SK-N-SH (cell line): ENCODE results near the gene MTCH2. TPM values are rescaled to one million over a fixed set of nuclear protein-coding genes. Genes with fewer than 3 reads are reported as not detected.

ENCODE experiments used
- CTCF ChIA-PET: fragments of 300-600, 350-600 bp; formaldehyde crosslinking; extraction: SDS; loops from one replicate; lab custom pipeline; 2021; lab: Yijun Ruan, JAX
- POLR2A ChIA-PET: fragments of 350-600 bp; sonication (Branson Sonifier 250); formaldehyde crosslinking; extraction: SDS; loops from one replicate; lab custom pipeline; 2020; ENCODE audit warnings: antibody characterized with exemption, inconsistent platforms; lab: Yijun Ruan, JAX
- DNase-seq: peaks from one replicate; pipeline ENCODE4 v3.0.0; 2012
- H2AFZ ChIP-seq: fragments of 200-600 bp; sonication (generic); 2 replicates; pipeline ENCODE4 v1.8.1; 2016; ENCODE audit warnings: antibody characterized with exemption, mild to moderate bottlenecking, low read depth
- H3F3A ChIP-seq: fragments of 200-600 bp; sonication (generic); replicated peaks from 2 replicates; pipeline ENCODE3; 2016; ENCODE audit warnings: antibody characterized with exemption, mild to moderate bottlenecking; ENCODE audit not compliant: insufficient read depth
- H3K27ac ChIP-seq, 2 experiments: fragments of 200-500 bp in 1 of 2; fragments of 200-600 bp in 1 of 2; sonication (Bioruptor generic) in 1 of 2; sonication (generic), shearing (Covaris generic) in 1 of 2; 2 replicates each; pipeline versions ENCODE4 v1.5.1 to v1.6.1; 2014 to 2016; ENCODE audit warnings: low read depth in 2 of 2, inconsistent platforms in 1 of 2, low read length in 1 of 2, mild to moderate bottlenecking in 1 of 2, mixed read lengths in 1 of 2
- H3K27me3 ChIP-seq: fragments of 200-600 bp; sonication (generic), shearing (Covaris generic); 2 replicates; pipeline ENCODE4 v1.6.1; 2016; ENCODE audit warnings: mixed run types; ENCODE audit not compliant: insufficient read depth
- H3K36me3 ChIP-seq, 2 experiments: fragments of 200-500 bp in 1 of 2; fragments of 200-600 bp in 1 of 2; sonication (Bioruptor generic) in 1 of 2; sonication (generic) in 1 of 2; replicated peaks in 1 of 2; 2 replicates each; pipeline versions ENCODE3 to v1.5.1; 2014 to 2016; ENCODE audit warnings: low read length in 1 of 2, mild to moderate bottlenecking in 1 of 2; ENCODE audit not compliant: insufficient read depth in 2 of 2, control insufficient read depth in 1 of 2
- H3K4me1 ChIP-seq, 2 experiments: fragments of 200-500 bp in 1 of 2; fragments of 200-600 bp in 1 of 2; sonication (Bioruptor generic) in 1 of 2; sonication (generic), shearing (Covaris generic) in 1 of 2; 2 replicates each; pipeline versions ENCODE4 v1.5.1 to v1.6.1; 2014 to 2016; ENCODE audit warnings: low read depth in 1 of 2, low read length in 1 of 2, mixed run types in 1 of 2; ENCODE audit not compliant: insufficient read depth in 2 of 2, control insufficient read depth in 1 of 2
- H3K4me2 ChIP-seq: fragments of 200-600 bp; sonication (generic), shearing (Covaris generic); 2 replicates; pipeline ENCODE4 v1.6.1; 2017; ENCODE audit warnings: mixed run types
- H3K4me3 ChIP-seq, 2 experiments: fragments of 200-500 bp in 1 of 2; fragments of 200-600 bp in 1 of 2; sonication (Bioruptor generic) in 1 of 2; sonication (generic), shearing (Covaris generic) in 1 of 2; 2 replicates each; pipeline versions ENCODE4 v1.5.1 to v1.8.1; 2014 to 2016; ENCODE audit warnings: low read depth in 2 of 2, inconsistent platforms in 1 of 2, low read length in 1 of 2, mild to moderate bottlenecking in 1 of 2, mixed read lengths in 1 of 2, moderate library complexity in 1 of 2
- H3K79me2 ChIP-seq: fragments of 200-600 bp; sonication (generic); 2 replicates; pipeline ENCODE4 v1.8.1; 2017; ENCODE audit warnings: mild to moderate bottlenecking; ENCODE audit not compliant: insufficient read depth
- H3K9ac ChIP-seq: fragments of 200-600 bp; sonication (generic); 2 replicates; pipeline ENCODE4 v1.6.1; 2017; ENCODE audit warnings: mixed run types
- H3K9me2 ChIP-seq: fragments of 200-600 bp; sonication (generic); 2 replicates; pipeline ENCODE4 v1.6.1; 2017; ENCODE audit warnings: mixed run types
- H3K9me3 ChIP-seq: fragments of 200-600 bp; sonication (generic); 2 replicates; pipeline ENCODE4 v1.6.1; 2017; ENCODE audit warnings: mixed run types, mild to moderate bottlenecking, moderate library complexity
- H4K20me1 ChIP-seq: fragments of 200-600 bp; sonication (generic); 2 replicates; pipeline ENCODE4 v1.6.1; 2017; ENCODE audit warnings: mild to moderate bottlenecking, mixed run types; ENCODE audit not compliant: insufficient read depth
- CHD2 ChIP-seq: fragments of 150-350 bp; IDR thresholded peaks from 2 replicates; pipeline ENCODE4 v1.6.1; 2018; ENCODE audit warnings: low read length; ENCODE audit not compliant: partially characterized antibody
- ELF1 ChIP-seq: IDR thresholded peaks from 2 replicates; pipeline ENCODE4 v1.4.0; 2012
- EP300 ChIP-seq, 2 experiments: IDR thresholded peaks; 2 replicates each; pipeline versions ENCODE4 v1.4.0 to v1.6.1; 2012; ENCODE audit warnings: borderline replicate concordance in 1 of 2, low read depth in 1 of 2, low read length in 1 of 2
- EZH2phosphoT487 ChIP-seq: fragments of 200-600 bp; sonication (generic); IDR thresholded peaks from 2 replicates; pipeline ENCODE4 v1.6.1; 2017; ENCODE audit warnings: low read depth, mixed run types, mild to moderate bottlenecking, antibody characterized with exemption, moderate library complexity, borderline replicate concordance
- FOXM1 ChIP-seq: IDR thresholded peaks from 2 replicates; pipeline ENCODE4 v1.4.0; 2012; ENCODE audit warnings: low read depth, mild to moderate bottlenecking
- GATA2 ChIP-seq: sonication (generic); formaldehyde crosslinking; IDR thresholded peaks from 2 replicates; pipeline ENCODE4 v1.5.0; 2020; ENCODE audit warnings: mild to moderate bottlenecking, missing genetic modification reagents
- JUND ChIP-seq: IDR thresholded peaks from 2 replicates; pipeline ENCODE4 v1.4.0; 2012
- MEF2A ChIP-seq: IDR thresholded peaks from 2 replicates; pipeline ENCODE4 v1.4.0; 2012; ENCODE audit warnings: low read depth, borderline replicate concordance
- MXI1 ChIP-seq: IDR thresholded peaks from 2 replicates; pipeline ENCODE4 v1.6.1; 2012; ENCODE audit warnings: mild to moderate bottlenecking, low read depth, low read length, improper control_type of control experiment
- POLR2AphosphoS5 ChIP-seq: IDR thresholded peaks from 2 replicates; pipeline ENCODE4 v1.6.1; 2012; ENCODE audit warnings: low read depth, low read length
- REST ChIP-seq: IDR thresholded peaks from 2 replicates; pipeline ENCODE4 v1.6.1; 2012; ENCODE audit warnings: mild to moderate bottlenecking, low read depth, low read length, moderate library complexity
- TAF1 ChIP-seq: IDR thresholded peaks from 2 replicates; pipeline ENCODE4 v1.6.1; 2012; ENCODE audit warnings: low read depth, mild to moderate bottlenecking, low read length, moderate library complexity, borderline replicate concordance
- TCF12 ChIP-seq: IDR thresholded peaks from 2 replicates; pipeline ENCODE4 v1.4.0; 2012
- WGBS: methylation state at CpG from one replicate; pipeline ENCODE4 v1.1.6; 2017; ENCODE audit warnings: low lambda C conversion rate; 5-methylcytosine and 5-hydroxymethylcytosine counted together
- polyA plus RNA-seq, 3 experiments: library from polyadenylated mRNA; depleted of rRNA; stranded (reverse); fragments of >200 nt; gene quantifications; 2 replicates each; pipeline ENCODE4 v1.2.3, GENCODE V29; 2012
- TF ChIP-seq, protein P1 (sequence below): IDR thresholded peaks from 2 replicates; pipeline ENCODE4; 2012
- TF ChIP-seq, protein P2 (sequence below): fragments of 200-600 bp; sonication (generic); IDR thresholded peaks from 2 replicates; pipeline ENCODE4 v1.6.1; 2017; ENCODE audit warnings: antibody characterized with exemption, mild to moderate bottlenecking, moderate library complexity
- TF ChIP-seq, protein P3 (sequence below): IDR thresholded peaks from 2 replicates; pipeline ENCODE4 v1.4.0; 2012; ENCODE audit warnings: low read depth, borderline replicate concordance

The MTCH2 gene
- polyA plus RNA-seq, 1 of the 3 experiments (the other 2 are of a cell fraction), result 132 TPM

- Histone ChIP-seq H3K4me2 (peak overlapping the region; percentile 94), H3K27ac (peak overlapping the region; percentile 69 to 94; a peak in 3 of 4 replicates), H3F3A (peaks cover 7% of the 10 kb centered on the region), H3K79me2 (peaks cover 73% of the 10 kb centered on the region), H3K4me1 (peaks cover 13 to 25% of the 10 kb centered on the region in 2 experiments; a peak in 3 of 4 replicates), H3K27me3 (no peaks in the 10 kb centered on the region), H4K20me1 (no peaks in the 10 kb centered on the region), H3K9ac (peak overlapping the region; percentile 92), H3K4me3 (peak overlapping the region; percentile 90 to 98), H3K9me2 (no peaks in the 10 kb centered on the region), H3K9me3 (no peaks in the 10 kb centered on the region), H3K36me3 (peaks cover 40 to 59% of the 10 kb centered on the region in 2 experiments), H2AFZ (no peak overlapping the region)
- ChIA-PET POLR2A (interaction anchor here (0.9 to 2.2 kb wide), 3 partner anchors 13 to 30 kb away, joined by 3 to 18 read pairs (median 7); partner anchors contain the start of gene PTPMT1), CTCF (interaction anchor here (0.9 to 2.5 kb wide), 4 partner anchors 10 to 40 kb away, joined by 3 to 14 read pairs (median 4); partner anchors contain the start of genes CELF1 and PTPMT1)
- WGBS, result 33% methylated on average over 13 of the region's 13 CpGs
- DNase-seq, result no peak
- TF ChIP-seq JUND, result no peak
- TF ChIP-seq ELF1, result no peak
- no peak for TF ChIP-seq EZH2phosphoT487
- TF ChIP-seq GATA2 (CRISPR knock-in tag), result 0 out of 2 replicates have a peak, but pooled peaks have one; percentile 17
- TF ChIP-seq, protein P1, sequence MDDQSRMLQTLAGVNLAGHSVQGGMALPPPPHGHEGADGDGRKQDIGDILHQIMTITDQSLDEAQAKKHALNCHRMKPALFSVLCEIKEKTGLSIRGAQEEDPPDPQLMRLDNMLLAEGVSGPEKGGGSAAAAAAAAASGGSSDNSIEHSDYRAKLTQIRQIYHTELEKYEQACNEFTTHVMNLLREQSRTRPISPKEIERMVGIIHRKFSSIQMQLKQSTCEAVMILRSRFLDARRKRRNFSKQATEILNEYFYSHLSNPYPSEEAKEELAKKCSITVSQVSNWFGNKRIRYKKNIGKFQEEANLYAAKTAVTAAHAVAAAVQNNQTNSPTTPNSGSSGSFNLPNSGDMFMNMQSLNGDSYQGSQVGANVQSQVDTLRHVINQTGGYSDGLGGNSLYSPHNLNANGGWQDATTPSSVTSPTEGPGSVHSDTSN, result no peak
- no peak for TF ChIP-seq TAF1
- TF ChIP-seq POLR2AphosphoS5, result no peak
Measured at GRCh38 chr11:47577460-47578041, 64.8 kb downstream of the MTCH2 start.

- Histone ChIP-seq H3K27me3 (no peaks in the 10 kb centered on the region), H3K4me2 (no peak overlapping the region), H3K36me3 (peaks cover 41 to 51% of the 10 kb centered on the region in 2 experiments), H3F3A (peaks cover 7% of the 10 kb centered on the region), H4K20me1 (peaks cover 4% of the 10 kb centered on the region; the same call in 1 of the 2 replicates), H3K9me2 (no peaks in the 10 kb centered on the region)
- CTCF ChIA-PET, result interaction anchor here (1.8 kb wide), 1 partner anchor 280 kb away, joined by 4 read pairs; no protein-coding TSS in a partner anchor
- TF ChIP-seq MEF2A, result no peak
- TF ChIP-seq FOXM1, result no peak
- no peak for TF ChIP-seq TCF12
- TF ChIP-seq POLR2AphosphoS5, result no peak
- TF ChIP-seq, protein P2, sequence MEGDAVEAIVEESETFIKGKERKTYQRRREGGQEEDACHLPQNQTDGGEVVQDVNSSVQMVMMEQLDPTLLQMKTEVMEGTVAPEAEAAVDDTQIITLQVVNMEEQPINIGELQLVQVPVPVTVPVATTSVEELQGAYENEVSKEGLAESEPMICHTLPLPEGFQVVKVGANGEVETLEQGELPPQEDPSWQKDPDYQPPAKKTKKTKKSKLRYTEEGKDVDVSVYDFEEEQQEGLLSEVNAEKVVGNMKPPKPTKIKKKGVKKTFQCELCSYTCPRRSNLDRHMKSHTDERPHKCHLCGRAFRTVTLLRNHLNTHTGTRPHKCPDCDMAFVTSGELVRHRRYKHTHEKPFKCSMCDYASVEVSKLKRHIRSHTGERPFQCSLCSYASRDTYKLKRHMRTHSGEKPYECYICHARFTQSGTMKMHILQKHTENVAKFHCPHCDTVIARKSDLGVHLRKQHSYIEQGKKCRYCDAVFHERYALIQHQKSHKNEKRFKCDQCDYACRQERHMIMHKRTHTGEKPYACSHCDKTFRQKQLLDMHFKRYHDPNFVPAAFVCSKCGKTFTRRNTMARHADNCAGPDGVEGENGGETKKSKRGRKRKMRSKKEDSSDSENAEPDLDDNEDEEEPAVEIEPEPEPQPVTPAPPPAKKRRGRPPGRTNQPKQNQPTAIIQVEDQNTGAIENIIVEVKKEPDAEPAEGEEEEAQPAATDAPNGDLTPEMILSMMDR, result no peak
- no peak for TF ChIP-seq MXI1
- no peak for TF ChIP-seq REST
- no peak for TF ChIP-seq EP300 (IDR thresholded peaks at IDR 0.05; ENCODE audit: borderline replicate concordance in 1 of 2, low read depth in 1 of 2, low read length in 1 of 2)
- no peak for TF ChIP-seq GATA2 (CRISPR knock-in tag)
- TF ChIP-seq CHD2, result no peak
- TF ChIP-seq TAF1, result no peak
- TF ChIP-seq, protein P3, sequence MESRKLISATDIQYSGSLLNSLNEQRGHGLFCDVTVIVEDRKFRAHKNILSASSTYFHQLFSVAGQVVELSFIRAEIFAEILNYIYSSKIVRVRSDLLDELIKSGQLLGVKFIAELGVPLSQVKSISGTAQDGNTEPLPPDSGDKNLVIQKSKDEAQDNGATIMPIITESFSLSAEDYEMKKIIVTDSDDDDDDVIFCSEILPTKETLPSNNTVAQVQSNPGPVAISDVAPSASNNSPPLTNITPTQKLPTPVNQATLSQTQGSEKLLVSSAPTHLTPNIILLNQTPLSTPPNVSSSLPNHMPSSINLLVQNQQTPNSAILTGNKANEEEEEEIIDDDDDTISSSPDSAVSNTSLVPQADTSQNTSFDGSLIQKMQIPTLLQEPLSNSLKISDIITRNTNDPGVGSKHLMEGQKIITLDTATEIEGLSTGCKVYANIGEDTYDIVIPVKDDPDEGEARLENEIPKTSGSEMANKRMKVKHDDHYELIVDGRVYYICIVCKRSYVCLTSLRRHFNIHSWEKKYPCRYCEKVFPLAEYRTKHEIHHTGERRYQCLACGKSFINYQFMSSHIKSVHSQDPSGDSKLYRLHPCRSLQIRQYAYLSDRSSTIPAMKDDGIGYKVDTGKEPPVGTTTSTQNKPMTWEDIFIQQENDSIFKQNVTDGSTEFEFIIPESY, result no peak
- TF ChIP-seq, all 33 proteins: peak for 0
- 86% methylated on average over 11 of the region's 11 CpGs for WGBS
- Histone ChIP-seq H3K27ac (no peak overlapping the region), H3K9me3 (no peaks in the 10 kb centered on the region), H2AFZ (no peak overlapping the region), H3K79me2 (peaks cover 80% of the 10 kb centered on the region), H3K9ac (no peak overlapping the region), H3K4me1 (peaks cover 16 to 22% of the 10 kb centered on the region in 2 experiments; a peak in 3 of 4 replicates), H3K4me3 (no peak overlapping the region)
- POLR2A ChIA-PET, result no interaction called here
- DNase-seq, result no peak
Measured at GRCh38 chr11:47573321-47573720, 69.0 kb downstream of the MTCH2 start.
